Esophagus squamous epithelium (tissue), 4 donors: Measurements from ENCODE around the gene PSMD5.

Experiments used
- CTCF ChIP-seq, 6 experiments: fragments of 450-650 bp in 4 of 6; fragments of 200-600 bp in 2 of 6; sonication (generic) in 2 of 6; IDR thresholded peaks; one replicate each; pipeline ENCODE4 v1.5.1; 2016 to 2019; ENCODE audit warnings: antibody characterized with exemption in 6 of 6, mild to moderate bottlenecking in 4 of 6, moderate library complexity in 4 of 6
- POLR2A ChIP-seq, 4 donors: fragments of 450-650 bp; IDR thresholded peaks; one replicate each; pipeline ENCODE4 v1.6.1; 2017; ENCODE audit warnings: antibody characterized with exemption in 4 of 4, mild to moderate bottlenecking in 4 of 4, moderate library complexity in 3 of 4

GRCh38 chr9:120846906-120847305 lies 4.2 kb upstream of the PSMD5 start:
- TF ChIP-seq CTCF (IDR thresholded peaks at IDR 0.05) (no peak), POLR2A (IDR thresholded peaks at IDR 0.05) (no peak)
